CD14-positive monocyte (primary cell): ENCODE data around the gene LETMD1. TPM values are rescaled to one million over a fixed set of nuclear protein-coding genes. Genes with fewer than 3 reads are reported as not detected.
A peak's percentile ranks its signal among the peaks of the same experiment; 100 is the strongest.

Experiments used
- DNase-seq, 3 donors: peaks; one replicate each; pipeline ENCODE4 v3.0.0-alpha.2; 2011 to 2022
- H2AFZ ChIP-seq: 2 replicates; pipeline ENCODE4 v1.6.0; 2012; ENCODE audit warnings: mild to moderate bottlenecking, low read depth, low read length, inconsistent platforms; ENCODE audit not compliant: insufficient read depth, poor library complexity, severe bottlenecking
- H3K27ac ChIP-seq, 2 donors: 1 replicate in 1 of 2; 2 replicates in 1 of 2; pipeline ENCODE4 v1.5.1; 2012 to 2013; ENCODE audit warnings: low read length in 2 of 2, control low read depth in 1 of 2, inconsistent platforms in 1 of 2, low read depth in 1 of 2, mild to moderate bottlenecking in 1 of 2
- H3K27me3 ChIP-seq, 2 donors: one replicate each; pipeline versions ENCODE4 v1.6.0 to v1.6.1; 2011 to 2013; ENCODE audit warnings: low read length in 2 of 2; ENCODE audit not compliant: control insufficient read depth in 2 of 2, insufficient read depth in 2 of 2
- H3K36me3 ChIP-seq, 2 donors: replicated peaks in 1 of 2; 1 replicate in 1 of 2; 2 replicates in 1 of 2; pipeline versions ENCODE4 v1.5.1 to v1.6.1; 2012 to 2013; ENCODE audit warnings: low read length in 2 of 2, control low read depth in 1 of 2, inconsistent platforms in 1 of 2, mild to moderate bottlenecking in 1 of 2; ENCODE audit not compliant: insufficient read depth in 2 of 2, control insufficient read depth in 1 of 2
- H3K4me1 ChIP-seq, 2 donors: 1 replicate in 1 of 2; 2 replicates in 1 of 2; pipeline versions ENCODE4 v1.5.1 to v1.6.1; 2012 to 2013; ENCODE audit warnings: low read length in 2 of 2, control low read depth in 1 of 2, inconsistent platforms in 1 of 2, mild to moderate bottlenecking in 1 of 2, moderate library complexity in 1 of 2; ENCODE audit not compliant: insufficient read depth in 2 of 2, control insufficient read depth in 1 of 2
- H3K4me2 ChIP-seq: replicated peaks from 2 replicates; pipeline ENCODE3; 2012; ENCODE audit warnings: low read length, moderate library complexity, mild to moderate bottlenecking; ENCODE audit not compliant: poor library complexity, severe bottlenecking; ENCODE audit errors: extremely low read depth
- H3K4me3 ChIP-seq, 3 experiments: fragments of 200-600 bp in 1 of 3; sonication (generic) in 1 of 3; replicated peaks in 1 of 3; 1 replicate in 2 of 3; 2 replicates in 1 of 3; pipeline ENCODE4 v1.5.1; 2011 to 2013; ENCODE audit warnings: low read length in 3 of 3, mild to moderate bottlenecking in 3 of 3, control low read depth in 2 of 3, low read depth in 2 of 3, inconsistent platforms in 1 of 3, moderate library complexity in 1 of 3
- H3K79me2 ChIP-seq: 2 replicates; pipeline ENCODE4 v1.6.0; 2012; ENCODE audit warnings: mild to moderate bottlenecking, control low read depth, inconsistent platforms, low read length, moderate library complexity; ENCODE audit not compliant: insufficient read depth
- H3K9ac ChIP-seq: 2 replicates; pipeline ENCODE4 v1.6.0; 2017; ENCODE audit warnings: low read length, mild to moderate bottlenecking; ENCODE audit not compliant: insufficient read depth, poor library complexity, severe bottlenecking
- H3K9me3 ChIP-seq, 2 donors: replicated peaks in 1 of 2; 1 replicate in 1 of 2; 2 replicates in 1 of 2; pipeline versions ENCODE4 v1.5.1 to v1.6.1; 2012 to 2013; ENCODE audit warnings: low read length in 2 of 2, control low read depth in 1 of 2; ENCODE audit not compliant: control insufficient read depth in 1 of 2, insufficient read depth in 1 of 2
- H4K20me1 ChIP-seq: 2 replicates; pipeline ENCODE4 v1.6.0; 2012; ENCODE audit warnings: mild to moderate bottlenecking, low read length, control low read depth, moderate library complexity; ENCODE audit not compliant: insufficient read depth
- H3K27ac Mint-ChIP-seq, 7 donors: one replicate each; pipeline ENCODE4 v1.8.0; 2020; ENCODE audit warnings: mild to moderate bottlenecking in 7 of 7, mixed read lengths in 7 of 7, moderate library complexity in 6 of 7, inconsistent platforms in 2 of 7
- H3K27me3 Mint-ChIP-seq, 3 donors: one replicate each; pipeline ENCODE4 v1.8.0; 2021 to 2022; ENCODE audit warnings: low read depth in 3 of 3, mild to moderate bottlenecking in 3 of 3, mixed read lengths in 3 of 3, moderate library complexity in 3 of 3, inconsistent platforms in 1 of 3
- H3K36me3 Mint-ChIP-seq, 2 donors: one replicate each; pipeline ENCODE4 v1.8.0; 2020; ENCODE audit warnings: mixed read lengths in 2 of 2, inconsistent platforms in 1 of 2, mild to moderate bottlenecking in 1 of 2
- H3K4me1 Mint-ChIP-seq: one replicate; pipeline ENCODE4 v1.8.0; 2020; ENCODE audit warnings: mild to moderate bottlenecking, mixed read lengths
- H3K4me3 Mint-ChIP-seq, 2 donors: one replicate each; pipeline ENCODE4 v1.8.0; 2020; ENCODE audit warnings: mild to moderate bottlenecking in 2 of 2, mixed read lengths in 2 of 2, moderate library complexity in 1 of 2
- H3K9me3 Mint-ChIP-seq, 7 donors: one replicate each; pipeline ENCODE4 v1.8.0; 2020 to 2022; ENCODE audit warnings: mixed read lengths in 7 of 7, mild to moderate bottlenecking in 6 of 7, moderate library complexity in 6 of 7, inconsistent platforms in 2 of 7
- WGBS: methylation state at CpG from one replicate; pipeline ENCODE4 v1.1.5; 2013; ENCODE audit warnings: missing lambda C conversion rate; ENCODE audit not compliant: insufficient coverage; 5-methylcytosine and 5-hydroxymethylcytosine counted together
- intact Hi-C, 2 donors: fragments of 100-400 bp; cut with micrococcal nuclease; formaldehyde crosslinking; loops; one replicate each; pipeline versions ENCODE4 v1.15.0 to v1.15.1; 2023
- polyA plus RNA-seq, 3 donors: library from polyadenylated mRNA; depleted of rRNA in 1 of 3; unstranded in 2 of 3; stranded (reverse) in 1 of 3; fragments of 300-500 nt in 2 of 3; fragments of >200 nt in 1 of 3; fragmentation: Illumina TruSeq in 2 of 3; gene quantifications; 1 replicate in 2 of 3; 2 replicates in 1 of 3; pipeline ENCODE4 v1.2.3, GENCODE V29; 2012 to 2021
- TF ChIP-seq, protein P1 (sequence below): fragments of 200-600 bp; IDR thresholded peaks from one replicate; pipeline ENCODE4 v1.8.0; 2022; ENCODE audit warnings: antibody characterized with exemption, mild to moderate bottlenecking

Gene LETMD1
- polyA plus RNA-seq, 3 donors: 13.2 to 95.6 (median 16.8) TPM

DNA sequence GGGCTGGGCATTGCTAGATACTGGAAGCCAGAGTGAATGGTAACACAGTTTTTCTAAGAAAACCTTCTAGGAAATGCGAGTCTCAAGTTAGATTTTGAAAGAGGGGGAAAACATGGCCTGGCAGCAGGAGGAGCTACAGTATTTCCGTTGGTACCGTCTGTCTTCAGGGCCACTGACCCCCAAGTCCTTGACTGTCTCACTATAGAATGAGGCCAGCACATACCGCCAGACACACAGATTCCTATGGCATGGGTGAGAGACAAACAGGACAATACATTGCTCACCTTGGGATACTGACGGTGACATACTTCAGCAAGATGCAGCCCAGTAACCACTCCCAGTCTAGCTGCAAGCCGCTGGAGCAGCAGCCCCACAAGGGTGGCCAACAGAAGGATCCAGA lies 43.6 kb upstream of the LETMD1 start:
- H3K4me1 Mint-ChIP-seq: peaks cover 16% of the 10 kb centered on the region
- Histone ChIP-seq H3K9ac (no peak overlapping the region), H2AFZ (no peak overlapping the region), H3K4me2 (no peak overlapping the region), H3K36me3 (peaks cover 48 to 81% of the 10 kb centered on the region in 2 donors), H3K4me1 (peaks cover 17% of the 10 kb centered on the region in 2 donors), H3K4me3 (no peak overlapping the region), H3K79me2 (peaks cover 18% of the 10 kb centered on the region), H4K20me1 (peaks cover 8% of the 10 kb centered on the region), H3K27ac (peak overlapping the region in 1 of 2 donors; percentile 11), H3K9me3 (no peaks in the 10 kb centered on the region), H3K27me3 (no peaks in the 10 kb centered on the region)
- TF ChIP-seq, protein P1, sequence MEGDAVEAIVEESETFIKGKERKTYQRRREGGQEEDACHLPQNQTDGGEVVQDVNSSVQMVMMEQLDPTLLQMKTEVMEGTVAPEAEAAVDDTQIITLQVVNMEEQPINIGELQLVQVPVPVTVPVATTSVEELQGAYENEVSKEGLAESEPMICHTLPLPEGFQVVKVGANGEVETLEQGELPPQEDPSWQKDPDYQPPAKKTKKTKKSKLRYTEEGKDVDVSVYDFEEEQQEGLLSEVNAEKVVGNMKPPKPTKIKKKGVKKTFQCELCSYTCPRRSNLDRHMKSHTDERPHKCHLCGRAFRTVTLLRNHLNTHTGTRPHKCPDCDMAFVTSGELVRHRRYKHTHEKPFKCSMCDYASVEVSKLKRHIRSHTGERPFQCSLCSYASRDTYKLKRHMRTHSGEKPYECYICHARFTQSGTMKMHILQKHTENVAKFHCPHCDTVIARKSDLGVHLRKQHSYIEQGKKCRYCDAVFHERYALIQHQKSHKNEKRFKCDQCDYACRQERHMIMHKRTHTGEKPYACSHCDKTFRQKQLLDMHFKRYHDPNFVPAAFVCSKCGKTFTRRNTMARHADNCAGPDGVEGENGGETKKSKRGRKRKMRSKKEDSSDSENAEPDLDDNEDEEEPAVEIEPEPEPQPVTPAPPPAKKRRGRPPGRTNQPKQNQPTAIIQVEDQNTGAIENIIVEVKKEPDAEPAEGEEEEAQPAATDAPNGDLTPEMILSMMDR: no peak
- peaks cover 0 to 3% (median 0%) of the 10 kb centered on the region in 3 donors for H3K27me3 Mint-ChIP-seq
- H3K4me3 Mint-ChIP-seq: no peak overlapping the region
- WGBS: 46% methylated on average over 3 of the region's 6 CpGs
- peak overlapping the region in 4 of 7 donors; percentile 10 to 66 (median 40) for H3K27ac Mint-ChIP-seq
- no peaks in the 10 kb centered on the region for H3K9me3 Mint-ChIP-seq
- peaks cover 59 to 83% of the 10 kb centered on the region in 2 donors for H3K36me3 Mint-ChIP-seq
- intact Hi-C loops: no loop called here
- DNase-seq: no peak

DNA sequence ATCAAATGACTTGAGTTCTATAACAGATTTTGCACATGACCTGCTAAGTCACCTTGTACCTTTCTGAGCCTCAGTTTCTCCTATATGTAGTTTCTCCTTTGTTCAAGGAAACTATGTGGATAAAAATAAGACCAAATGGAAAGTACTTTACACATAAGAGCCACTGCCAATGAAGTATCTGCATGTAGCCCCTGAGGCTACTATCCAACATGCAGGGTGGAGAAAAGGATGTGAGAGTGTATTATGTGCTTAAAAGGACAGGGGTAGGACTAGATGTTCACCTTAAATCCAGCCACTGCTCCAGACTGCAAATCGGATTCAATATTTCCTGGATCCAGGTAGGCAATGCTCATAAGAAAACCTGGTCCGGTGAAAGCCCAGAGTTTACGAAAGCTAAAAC lies 43.1 kb upstream of the LETMD1 start:
- no peaks in the 10 kb centered on the region for H3K9me3 ChIP-seq
- no peak overlapping the region for H2AFZ ChIP-seq
- no peak for DNase-seq
- Mint-ChIP-seq H3K36me3 (peaks cover 56 to 77% of the 10 kb centered on the region in 2 donors), H3K27me3 (peaks cover 0 to 3% (median 0%) of the 10 kb centered on the region in 3 donors), H3K9me3 (no peaks in the 10 kb centered on the region), H3K4me3 (no peak overlapping the region), H3K4me1 (peaks cover 21% of the 10 kb centered on the region), H3K27ac (peak overlapping the region in 1 of 7 donors; percentile 10)
- H3K4me2 ChIP-seq: no peak overlapping the region
- no peak overlapping the region for H3K27ac ChIP-seq
- peaks cover 21 to 22% of the 10 kb centered on the region in 2 donors for H3K4me1 ChIP-seq
- intact Hi-C loops: no loop called here
- no CpG with 5 or more reads among the region's 3 CpGs for WGBS
- peaks cover 46 to 77% of the 10 kb centered on the region in 2 donors for H3K36me3 ChIP-seq
- no peak overlapping the region for H3K9ac ChIP-seq
- H3K27me3 ChIP-seq: no peaks in the 10 kb centered on the region
- TF ChIP-seq, protein P1: no peak
- H3K4me3 ChIP-seq: no peak overlapping the region
- peaks cover 8% of the 10 kb centered on the region for H4K20me1 ChIP-seq
- H3K79me2 ChIP-seq: peaks cover 23% of the 10 kb centered on the region
